GM11168 (cell line): Measurements from ENCODE around the gene TRIM8.

Experiments used
- in situ Hi-C: fragments of 300-500 bp; cut with MboI; formaldehyde crosslinking; loops from one replicate; pipeline ENCODE4 v1.12.0; 2022; ENCODE audit warnings: low sequenced_read_pairs; ENCODE audit not compliant: unreplicated experiment

The TRIM8 gene

GRCh38 chr10:102644066-102644645 lies at the start of gene TRIM8:
TSS of gene TRIM8 (plus strand) at chr10:102644479. CDS start at chr10:102644618, 139 bp downstream.
- in situ Hi-C loops = no loop called here

GRCh38 chr10:102595293-102595692 lies 49.0 kb upstream of the TRIM8 start:
- in situ Hi-C loops = no loop called here

GRCh38 chr10:102595897-102596296 lies 48.4 kb upstream of the TRIM8 start:
- in situ Hi-C loops = no loop called here

GRCh38 chr10:102596506-102596971 lies 47.7 kb upstream of the TRIM8 start:
- in situ Hi-C loops = no loop called here

GRCh38 chr10:102597131-102597991 lies 46.9 kb upstream of the TRIM8 start:
- in situ Hi-C loops = no loop called here

- in situ Hi-C loops = no loop called here
These were observed 46.0 kb upstream of the TRIM8 start for GRCh38 chr10:102598243-102598642.

- in situ Hi-C loops = no loop called here
These were observed 44.5 kb upstream of the TRIM8 start for GRCh38 chr10:102599565-102600327.

- in situ Hi-C loops = no loop called here
These were observed 43.5 kb upstream of the TRIM8 start for GRCh38 chr10:102600816-102601215.

GRCh38 chr10:102601639-102602038 lies 42.6 kb upstream of the TRIM8 start:
- in situ Hi-C loops = no loop called here

- in situ Hi-C loops = no loop called here
These were observed 41.8 kb upstream of the TRIM8 start for GRCh38 chr10:102602272-102603045.

GRCh38 chr10:102603946-102604345 lies 40.3 kb upstream of the TRIM8 start:
- in situ Hi-C loops = no loop called here

GRCh38 chr10:102604439-102604841 lies 39.8 kb upstream of the TRIM8 start:
- in situ Hi-C loops = no loop called here

- in situ Hi-C loops = no loop called here
These were observed 38.6 kb upstream of the TRIM8 start for GRCh38 chr10:102605712-102606111.

GRCh38 chr10:102608487-102608886 lies 35.8 kb upstream of the TRIM8 start:
- in situ Hi-C loops = no loop called here

GRCh38 chr10:102610441-102610887 lies 33.8 kb upstream of the TRIM8 start:
- in situ Hi-C loops = no loop called here

GRCh38 chr10:102611514-102612087 lies 32.7 kb upstream of the TRIM8 start:
- in situ Hi-C loops = no loop called here

GRCh38 chr10:102612964-102613275 lies 31.4 kb upstream of the TRIM8 start:
- in situ Hi-C loops = no loop called here

- in situ Hi-C loops = no loop called here
These were observed 31.0 kb upstream of the TRIM8 start for GRCh38 chr10:102613286-102613685.

GRCh38 chr10:102613785-102614184 lies 30.5 kb upstream of the TRIM8 start:
- in situ Hi-C loops = no loop called here

- in situ Hi-C loops = no loop called here
These were observed 29.4 kb upstream of the TRIM8 start for GRCh38 chr10:102614888-102615287.
